GM12892 (cell line): ENCODE results near the gene TSPEAR.
"Not testable (repeated sequence)": the region's sequence is repeated elsewhere in the genome, so short reads cannot be mapped to it uniquely, and the experiment has no call there.

ENCODE experiments used
- POLR2A ChIP-seq: IDR thresholded peaks from 2 replicates; pipeline ENCODE4 v1.6.1; 2011; ENCODE audit warnings: low read depth, low read length, control low read depth
- POLR2AphosphoS5 ChIP-seq: IDR thresholded peaks from 2 replicates; pipeline ENCODE4 v1.6.1; 2011; ENCODE audit warnings: low read depth, low read length, control low read depth

- not testable (repeated sequence) for TF ChIP-seq POLR2A, POLR2AphosphoS5
Observed at GRCh38 chr21:44573630-44574456, 137.5 kb downstream of the TSPEAR start, which contains the start of gene KRTAP10-4.
